RWPE1 (cell line): ENCODE measurements around the gene KCND3.
"Not testable (repeated sequence)": the region's sequence is repeated elsewhere in the genome, so short reads cannot be mapped to it uniquely, and the experiment has no call there.

Experiments used
- CTCF ChIA-PET: fragments of 350-600 bp; sonication (Branson Sonifier 250); formaldehyde crosslinking; extraction: SDS; loops from one replicate; lab custom pipeline; 2021; lab: Yijun Ruan, JAX
- POLR2A ChIA-PET: fragments of 400-600 bp; formaldehyde crosslinking; extraction: SDS; loops from one replicate; lab custom pipeline; 2020; ENCODE audit warnings: antibody characterized with exemption; ENCODE audit not compliant: low non-redundant PET; lab: Yijun Ruan, JAX
- DNase-seq: peaks from one replicate; pipeline ENCODE4 v3.0.0; 2012; ENCODE audit warnings: low spot score
- H3K27ac ChIP-seq: fragments of 450-650 bp; 2 replicates; pipeline ENCODE4 v1.5.1; 2017
- CTCF ChIP-seq: fragments of 450-650 bp; conservative IDR thresholded peaks from 2 replicates; pipeline ENCODE4 v1.5.1; 2017; ENCODE audit warnings: low read depth, mild to moderate bottlenecking

KCND3 gene

GRCh38 chr1:111746614-111746999, 242.9 kb downstream of the KCND3 start:
- no peak overlapping the region for H3K27ac ChIP-seq
- no peak for DNase-seq
- POLR2A ChIA-PET: interaction anchor here (0.6 kb wide), 1 partner anchor 32 kb away, joined by 3 read pairs; no protein-coding TSS in a partner anchor

GRCh38 chr1:111745675-111746613, 243.5 kb downstream of the KCND3 start:
- DNase-seq: no peak
- TF ChIP-seq CTCF: no peak
- no peak overlapping the region for H3K27ac ChIP-seq
- POLR2A ChIA-PET: no interaction called here
- CTCF ChIA-PET: interaction anchor here (0.7 to 1.0 kb wide), 2 partner anchors 9 to 299 kb away, joined by 3 to 4 read pairs; no protein-coding TSS in a partner anchor

More at GRCh38 chr1:111746614-111746999, 242.9 kb downstream of the KCND3 start:
- no peak for TF ChIP-seq CTCF
- CTCF ChIA-PET: interaction anchor here (0.7 to 1.1 kb wide), 4 partner anchors 32 to 300 kb away, joined by 3 to 8 read pairs (median 4); no protein-coding TSS in a partner anchor

- no peak for TF ChIP-seq CTCF
- no peak overlapping the region for H3K27ac ChIP-seq
- no peak for DNase-seq
- ChIA-PET POLR2A (no interaction called here), CTCF (no interaction called here)
Measured at GRCh38 chr1:111743679-111744101, 245.8 kb downstream of the KCND3 start.

GRCh38 chr1:111742938-111743549, 246.4 kb downstream of the KCND3 start:
- H3K27ac ChIP-seq: no peak overlapping the region
- POLR2A ChIA-PET: no interaction called here
- CTCF ChIA-PET: interaction anchor here (0.6 kb wide), 1 partner anchor 26 kb away, joined by 4 read pairs; no protein-coding TSS in a partner anchor
- DNase-seq: no peak
- no peak for TF ChIP-seq CTCF

GRCh38 chr1:111742292-111742691, 247.2 kb downstream of the KCND3 start:
- H3K27ac ChIP-seq, CTCF ChIA-PET, POLR2A ChIA-PET, DNase-seq: not testable (repeated sequence)

GRCh38 chr1:111739925-111740765, 249.3 kb downstream of the KCND3 start:
- DNase-seq: peak; percentile 42
- H3K27ac ChIP-seq: peak overlapping the region; percentile 97
- ChIA-PET POLR2A (no interaction called here), CTCF (no interaction called here)
- no peak; the same call in 1 of the 2 replicates for TF ChIP-seq CTCF
